HL-60 (cell line): ENCODE measurements around the gene SDF2.

ENCODE experiments used
- DNase-seq, 2 experiments: peaks; one replicate each; pipeline ENCODE4 v3.0.0-alpha.2; 2010 to 2020; ENCODE audit warnings: low read depth in 1 of 2, low spot score in 1 of 2
- H3K27ac ChIP-seq: fragments of 250-450 bp; sonication (Bioruptor Pico); replicated peaks from 2 replicates; pipeline ENCODE4 v1.5.1; 2020; ENCODE audit warnings: mild to moderate bottlenecking, moderate library complexity
- H3K27me3 ChIP-seq: fragments of 250-450 bp; sonication (Bioruptor Pico); 2 replicates; pipeline ENCODE4 v1.5.1; 2021; ENCODE audit warnings: mild to moderate bottlenecking, moderate library complexity; ENCODE audit not compliant: insufficient read depth, poor library complexity, severe bottlenecking
- H3K4me3 ChIP-seq: replicated peaks from 2 replicates; pipeline ENCODE4 v1.5.1; 2011; ENCODE audit warnings: mild to moderate bottlenecking, control low read depth, low read length; ENCODE audit not compliant: insufficient read depth
- CTCF ChIP-seq: IDR thresholded peaks from one replicate; pipeline ENCODE4 v1.5.1; 2011; ENCODE audit warnings: low read length, control low read depth, inconsistent platforms; ENCODE audit not compliant: insufficient read depth
- GABPA ChIP-seq: IDR thresholded peaks from 2 replicates; pipeline ENCODE4 v1.6.1; 2012; ENCODE audit warnings: low read depth
- POLR2AphosphoS5 ChIP-seq: IDR thresholded peaks from 2 replicates; pipeline ENCODE4 v1.6.1; 2012; ENCODE audit warnings: low read depth
- REST ChIP-seq: IDR thresholded peaks from 2 replicates; pipeline ENCODE4 v1.6.1; 2012; ENCODE audit warnings: low read depth; ENCODE audit not compliant: insufficient replicate concordance
- SPI1 ChIP-seq: IDR thresholded peaks from 2 replicates; pipeline ENCODE4 v1.6.1; 2012; ENCODE audit warnings: low read depth, mild to moderate bottlenecking, borderline replicate concordance

The SDF2 gene

GRCh38 chr17:28644787-28645575 is 16.7 kb downstream of the SDF2 start, which contains the start of gene BLTP2:
TSS of gene BLTP2 (minus strand) at chr17:28645158. CDS start at chr17:28645056, 102 bp downstream.
- peak within 1 kb of the TSS; percentile 74 for H3K4me3 ChIP-seq
- peak; percentile 65 for TF ChIP-seq GABPA
- TF ChIP-seq SPI1 = no peak; the same call in 1 of the 2 replicates
- H3K27ac ChIP-seq = peak within 1 kb of the TSS; percentile 76
- H3K27me3 ChIP-seq = no peaks in the 10 kb centered on the region
- peak; percentile 93 to 97 for DNase-seq

- peak; percentile 83 for TF ChIP-seq SPI1
- TF ChIP-seq REST = no peak
- no peak for TF ChIP-seq GABPA
- TF ChIP-seq POLR2AphosphoS5 = peak; percentile 12; the same call in 1 of the 2 replicates
- peak; percentile 37 for TF ChIP-seq CTCF
- DNase-seq = peak; percentile 54 to 82
- Histone ChIP-seq H3K27ac (peak overlapping the region; percentile 72), H3K27me3 (no peaks in the 10 kb centered on the region), H3K4me3 (peak overlapping the region; percentile 74)
These were observed 17.5 kb downstream of the SDF2 start for GRCh38 chr17:28643983-28644786.

GRCh38 chr17:28641579-28641978 is 20.1 kb downstream of the SDF2 start:
- Histone ChIP-seq H3K4me3 (no peak overlapping the region), H3K27me3 (no peaks in the 10 kb centered on the region), H3K27ac (no peak overlapping the region)
- TF ChIP-seq SPI1 = no peak
- DNase-seq = no peak

GRCh38 chr17:28635506-28635905 is 26.2 kb downstream of the SDF2 start:
- H3K27ac ChIP-seq = no peak overlapping the region

More at GRCh38 chr17:28635506-28635905, 26.2 kb downstream of the SDF2 start:
- no peak overlapping the region for H3K4me3 ChIP-seq
- no peak for DNase-seq
- no peaks in the 10 kb centered on the region for H3K27me3 ChIP-seq
- no peak for TF ChIP-seq REST
- TF ChIP-seq POLR2AphosphoS5 = no peak
- no peak for TF ChIP-seq GABPA
- TF ChIP-seq SPI1 = no peak
- no peak for TF ChIP-seq CTCF
